Hippocampal formation (tissue), 2 donors: ENCODE results near the gene GATA2.

Experiments used
- DNase-seq, 2 donors: peaks; one replicate each; lab custom pipeline; 2025; lab: John Stamatoyannopoulos, UW

Gene GATA2

DNA sequence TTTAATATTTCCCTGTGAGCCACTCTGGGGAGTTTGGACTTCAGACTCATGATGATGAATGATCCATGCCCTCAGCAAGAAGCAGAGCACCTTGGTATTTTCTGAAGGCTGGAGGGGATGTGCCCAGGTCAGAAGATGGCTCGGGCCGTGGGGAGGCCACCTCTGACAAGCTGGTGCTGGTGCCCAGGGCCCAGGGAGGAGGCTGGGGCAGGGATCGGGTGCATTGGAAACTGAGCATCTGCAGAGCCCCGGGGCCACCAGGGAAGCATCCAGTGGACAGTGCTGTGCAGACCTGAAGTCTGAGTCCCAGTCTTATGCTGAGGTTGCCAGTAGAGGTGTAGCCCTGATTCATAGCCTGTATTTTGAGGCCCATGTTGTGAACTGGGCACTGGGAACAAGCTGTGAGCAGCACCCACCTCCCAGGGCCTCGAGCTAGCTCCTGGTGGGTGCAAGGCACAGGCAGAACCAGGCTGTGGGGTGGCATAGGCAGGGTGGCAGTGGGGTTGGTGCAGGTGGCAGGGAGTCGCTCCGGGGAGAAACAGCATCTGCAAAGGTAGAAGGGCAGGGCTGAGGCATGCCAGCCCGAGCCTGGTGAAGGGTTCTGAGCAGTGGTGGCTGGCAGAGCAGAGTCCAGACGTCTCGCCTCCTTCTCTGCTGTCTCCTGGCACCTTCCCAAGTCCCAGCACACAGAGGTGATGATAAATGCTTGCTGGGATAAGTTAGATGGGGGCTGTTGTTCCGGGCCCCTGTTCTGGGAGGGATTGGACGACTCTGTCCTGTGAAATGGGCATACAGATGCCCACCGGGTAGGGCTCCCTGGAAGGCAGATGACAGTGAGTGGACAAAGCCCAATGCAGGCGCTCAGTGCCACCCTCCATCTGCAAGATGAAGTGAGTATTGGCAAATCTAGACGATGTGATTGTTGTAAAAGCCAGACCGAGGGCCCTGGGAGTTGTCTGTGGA, 36.9 kb downstream of the GATA2 start:
- DNase-seq: no peak

- no peak for DNase-seq
These were observed 37.9 kb downstream of the GATA2 start for GRCh38 chr3:128455116-128455515.

DNA sequence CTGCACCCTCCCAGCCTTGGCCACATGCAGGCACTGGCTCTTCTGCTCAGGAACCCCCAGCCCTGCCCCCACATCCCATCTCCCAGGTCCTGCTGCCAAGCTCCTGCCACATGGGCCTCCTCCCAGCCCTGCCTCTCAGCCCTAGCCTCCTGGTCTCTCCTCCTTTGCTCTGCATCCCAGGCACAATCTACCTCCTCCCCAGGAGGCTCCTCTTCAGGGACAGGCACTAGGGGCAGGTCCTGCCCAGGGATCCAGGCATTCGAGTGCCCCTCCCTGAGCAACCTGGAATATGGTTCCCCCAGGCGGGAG, 38.7 kb downstream of the GATA2 start:
- DNase-seq: no peak

DNA sequence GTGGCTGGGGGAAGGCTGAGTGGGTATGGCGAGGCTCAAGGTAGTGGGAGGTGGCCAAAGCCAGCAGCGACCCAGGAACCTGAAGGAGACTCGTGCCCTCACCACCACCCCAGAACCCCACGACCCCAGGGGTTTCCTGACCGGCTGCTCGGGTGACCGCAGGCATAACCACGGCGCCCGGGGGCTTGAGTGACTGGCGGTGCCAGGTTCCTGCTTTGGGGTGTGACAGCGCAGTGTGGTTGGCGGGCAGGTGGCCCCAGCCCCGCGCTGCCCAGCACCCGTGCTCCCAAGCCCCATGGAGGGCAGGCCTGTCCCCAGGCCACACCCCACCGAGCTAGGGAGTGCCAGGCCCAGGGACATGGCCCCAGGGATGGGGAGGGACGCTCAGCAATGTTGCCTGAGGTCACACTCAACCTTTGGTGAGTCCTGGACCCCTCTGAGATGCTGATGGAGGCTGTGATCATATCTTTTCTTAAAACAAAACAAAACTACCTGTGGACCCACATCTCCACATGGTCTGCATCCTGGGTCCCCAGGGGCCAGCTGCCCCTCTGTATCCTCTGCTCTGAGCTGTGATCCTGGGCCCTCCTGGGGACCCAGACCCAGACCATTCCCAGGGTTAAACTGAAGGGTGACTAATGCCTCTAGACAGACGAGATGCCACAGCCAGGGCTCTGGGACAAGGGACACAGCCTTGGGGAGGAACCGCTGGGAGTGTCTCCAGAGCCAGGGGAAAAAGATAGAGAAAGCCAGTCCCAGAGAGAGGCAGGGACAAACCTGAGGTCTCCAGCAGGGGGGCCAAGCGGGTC, 39.3 kb downstream of the GATA2 start:
- DNase-seq: no peak

DNA sequence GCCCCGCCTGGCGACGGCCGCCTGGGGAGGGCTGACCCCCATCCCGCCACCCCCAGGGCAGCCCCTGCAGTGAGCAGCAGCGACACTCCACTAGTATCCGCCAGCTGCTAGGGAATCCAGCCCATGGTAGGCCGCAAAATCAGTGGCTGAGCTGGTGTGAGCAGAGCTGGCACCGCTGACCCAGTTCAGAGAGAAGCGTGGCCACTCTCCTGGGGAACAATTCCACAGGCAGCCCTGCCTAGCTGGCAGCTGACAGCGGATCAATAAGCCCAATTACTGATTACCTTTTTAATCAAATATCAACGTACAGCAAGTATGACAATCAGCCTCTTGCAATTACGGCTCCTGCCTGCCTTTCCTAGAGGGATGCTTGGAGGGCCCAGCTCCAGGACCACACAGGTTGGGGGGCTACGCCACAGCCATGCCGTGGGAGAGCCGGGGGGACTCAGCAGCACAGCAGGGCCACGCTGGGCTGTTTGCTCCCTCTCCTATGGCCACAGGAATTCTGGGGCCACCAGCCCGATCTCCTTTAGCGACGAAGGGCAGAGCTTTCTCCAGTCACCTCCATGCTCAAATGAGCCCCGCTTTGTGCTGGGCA, 40.2 kb downstream of the GATA2 start:
- no peak for DNase-seq

DNA sequence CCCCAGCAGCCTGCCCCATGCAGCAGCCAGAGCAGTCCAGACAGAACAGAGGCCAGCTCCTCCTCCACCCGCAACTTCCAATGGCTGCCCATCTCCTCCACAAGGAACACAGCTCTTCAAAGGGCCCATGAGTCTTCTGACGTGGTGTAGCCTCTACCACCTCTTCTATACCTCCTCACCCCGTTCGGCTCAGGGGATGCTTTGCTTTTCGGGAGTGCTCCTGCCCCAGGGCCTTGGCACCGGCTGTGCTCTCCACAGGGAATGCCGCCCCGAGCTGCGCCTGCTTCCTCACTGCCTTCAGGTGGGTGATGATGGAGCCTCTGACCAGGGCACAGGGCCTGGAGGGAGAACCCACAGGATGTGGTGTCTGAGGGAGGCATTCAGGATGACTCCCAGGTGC, 40.9 kb downstream of the GATA2 start:
- no peak for DNase-seq

DNA sequence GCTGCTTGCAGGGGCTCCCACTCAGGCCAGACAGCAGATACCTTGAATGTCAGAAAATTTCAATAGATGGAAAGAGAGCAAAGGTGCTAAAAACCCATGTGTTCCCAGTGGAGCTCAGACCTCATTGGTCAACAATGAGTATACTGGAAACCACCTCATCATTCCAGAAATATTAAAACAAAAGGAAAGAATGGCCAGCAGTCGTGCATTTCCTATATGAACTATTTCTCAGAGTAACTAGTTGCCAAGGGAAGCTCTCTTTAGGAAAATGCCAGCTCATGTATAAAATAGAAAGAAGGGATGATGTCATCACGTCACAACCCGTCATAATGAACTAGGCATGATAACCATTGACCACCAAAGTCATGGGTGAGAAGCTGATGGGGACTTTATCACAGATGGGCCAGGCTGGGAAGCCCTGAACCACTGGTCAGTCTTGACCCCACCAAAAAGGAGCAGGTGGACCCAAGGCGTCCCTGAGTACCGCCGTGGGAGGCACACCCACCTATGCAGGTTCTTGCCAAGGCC, 43.8 kb downstream of the GATA2 start:
- no peak for DNase-seq

- DNase-seq: no peak
These were observed 44.5 kb downstream of the GATA2 start for GRCh38 chr3:128448491-128448890.

- no peak for DNase-seq
These were observed 45.4 kb downstream of the GATA2 start for GRCh38 chr3:128447561-128448013.

DNA sequence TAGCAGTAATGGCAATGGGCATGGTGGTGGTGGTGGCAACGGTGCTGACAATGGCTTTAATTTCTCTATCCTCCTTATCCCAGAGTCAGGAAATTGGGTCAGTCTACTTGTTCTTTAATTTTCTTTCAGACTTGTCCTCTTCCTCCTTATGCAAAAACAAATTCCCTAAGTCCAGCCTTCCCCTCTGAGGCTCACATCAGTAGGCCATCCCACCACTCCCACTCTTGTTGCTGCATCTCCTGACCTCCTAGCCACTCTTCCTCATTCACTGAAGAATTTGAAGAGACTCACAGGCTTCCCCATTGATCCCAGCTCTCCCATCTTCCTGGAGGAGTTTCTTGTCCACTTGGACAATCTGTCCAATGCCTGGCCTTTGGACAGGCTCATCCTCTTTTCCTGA, 46.2 kb downstream of the GATA2 start:
- DNase-seq: no peak

DNA sequence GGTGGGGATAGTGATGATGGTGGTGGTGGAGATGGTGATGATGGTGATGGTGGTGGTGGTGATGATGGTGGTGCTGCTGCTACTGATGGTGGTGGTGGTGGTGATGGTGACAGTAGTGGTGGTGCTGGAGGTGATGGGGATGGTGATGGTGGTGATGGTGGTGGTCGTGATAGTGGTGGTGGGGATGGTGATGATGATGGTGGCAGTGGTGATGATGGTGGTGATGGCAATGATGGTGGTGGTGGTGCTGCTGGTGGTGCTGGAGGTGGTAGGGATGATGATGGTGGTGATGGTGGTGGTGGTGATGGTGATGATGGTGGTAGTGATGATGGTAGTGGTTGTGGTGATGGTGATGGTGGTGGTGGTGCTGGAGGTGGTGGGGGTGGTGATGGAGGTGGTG, 47.6 kb downstream of the GATA2 start:
- DNase-seq: no peak

DNA sequence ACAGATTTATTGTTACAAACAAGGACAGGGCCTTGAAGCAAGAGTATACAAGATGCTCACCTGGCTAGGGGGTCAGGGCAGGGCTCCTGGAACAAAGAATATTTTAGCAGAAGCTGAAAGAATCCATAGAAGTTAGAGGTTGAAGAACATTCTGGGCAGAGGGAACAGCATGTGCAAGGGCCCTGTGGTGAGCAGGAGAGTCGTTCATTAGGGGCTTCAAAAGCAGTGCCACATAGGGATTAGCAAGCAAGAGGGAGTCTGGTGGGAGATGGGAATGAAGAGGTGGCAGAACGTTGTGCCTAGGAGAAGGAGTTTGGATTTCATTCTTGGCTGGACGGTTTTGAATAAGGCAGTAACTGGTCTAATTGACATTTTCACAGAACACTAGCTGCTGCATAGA, 49.2 kb downstream of the GATA2 start:
- no peak for DNase-seq

GRCh38 chr3:128442949-128443348, 50.1 kb downstream of the GATA2 start:
- DNase-seq: no peak

DNA sequence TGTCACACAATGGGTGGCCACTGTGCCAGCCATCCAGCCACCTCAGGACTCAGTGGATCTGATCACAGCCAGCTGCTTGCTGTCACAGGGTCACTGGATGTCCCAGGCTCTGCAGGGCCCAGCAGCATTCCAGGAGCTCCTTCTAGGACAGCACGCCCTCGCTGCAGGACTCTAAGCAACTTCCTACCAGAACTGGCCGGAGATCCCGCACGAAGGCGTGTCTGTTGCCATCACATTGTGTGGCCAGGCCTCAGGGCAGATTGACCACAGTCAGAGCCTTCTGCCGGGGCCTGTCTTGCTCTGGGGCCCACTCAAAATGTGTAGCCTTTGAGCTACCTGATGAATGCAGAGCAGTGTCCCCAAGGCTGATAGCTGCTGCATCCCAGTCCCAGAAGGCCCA, 50.9 kb downstream of the GATA2 start:
- no peak for DNase-seq

DNA sequence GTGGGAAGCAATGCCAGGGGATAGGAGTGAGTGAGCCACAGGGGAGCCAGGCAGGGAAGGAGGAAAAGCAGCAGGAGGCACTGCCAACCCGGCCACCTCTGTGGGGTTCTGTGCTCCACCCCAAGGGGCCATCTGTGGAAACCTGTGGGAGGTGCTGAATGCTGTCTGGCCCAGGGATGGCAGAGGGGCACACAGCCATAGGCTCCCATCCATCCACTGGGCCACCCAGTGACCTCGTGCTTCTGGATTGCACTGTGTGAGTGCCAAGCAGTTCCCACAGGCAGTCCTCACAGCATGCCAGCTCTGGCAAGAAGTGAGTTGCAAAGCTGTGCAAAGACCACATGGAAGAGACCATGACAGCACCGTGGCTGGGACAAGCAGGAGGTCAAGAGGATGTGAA, 53.8 kb downstream of the GATA2 start:
- no peak for DNase-seq

GRCh38 chr3:128438488-128439072, 54.4 kb downstream of the GATA2 start:
- DNase-seq: no peak

DNA sequence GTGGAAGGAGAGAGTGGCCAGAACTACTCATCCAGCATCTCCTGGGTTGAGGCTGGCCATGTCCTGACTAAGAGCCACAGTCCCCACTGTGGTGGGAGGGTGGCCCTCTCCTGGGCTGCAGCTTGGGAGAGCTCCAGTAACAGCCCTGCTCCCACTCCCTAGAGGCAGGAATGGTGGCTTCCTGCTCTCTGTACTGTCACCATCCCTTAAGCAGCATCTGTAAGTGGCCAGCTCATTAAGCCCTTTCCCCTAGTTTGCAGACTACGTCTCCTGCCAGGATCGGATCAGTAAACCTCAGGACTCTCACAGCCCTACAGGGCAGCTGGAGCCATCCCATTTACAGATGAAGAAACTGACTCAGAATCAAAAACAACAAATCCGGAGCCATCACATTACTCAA, 56.8 kb downstream of the GATA2 start:
- DNase-seq: no peak

- DNase-seq: no peak
These were observed 57.4 kb downstream of the GATA2 start for GRCh38 chr3:128435561-128435960.

DNA sequence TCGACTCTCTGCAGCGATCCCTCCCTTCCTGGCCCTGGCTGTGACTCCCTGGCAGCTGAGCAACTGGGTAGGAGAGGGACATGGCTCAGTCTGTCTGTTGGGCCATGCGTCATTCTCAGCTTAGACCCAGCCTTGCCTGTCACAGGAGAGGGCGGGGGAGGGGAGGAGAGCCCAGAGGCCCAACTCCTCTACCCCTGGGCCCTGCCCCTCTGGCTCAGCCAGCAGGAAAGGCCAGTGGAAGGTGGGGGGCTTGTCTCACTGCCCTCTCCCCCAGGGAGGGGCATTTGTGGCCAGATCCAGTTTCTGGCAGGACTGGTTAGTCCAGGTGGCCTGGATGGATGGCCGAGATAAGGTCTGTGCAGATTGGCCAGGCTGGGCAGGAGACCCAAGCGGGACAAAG, 57.9 kb downstream of the GATA2 start:
- no peak for DNase-seq

GRCh38 chr3:128434524-128434923, 58.5 kb downstream of the GATA2 start:
- no peak for DNase-seq

GRCh38 chr3:128433837-128434165, 59.2 kb downstream of the GATA2 start:
- DNase-seq: no peak
